ENCODE measurements around the gene TMEM201. TPM values are rescaled to one million over a fixed set of nuclear protein-coding genes. Genes with fewer than 3 reads are reported as not detected.

The TMEM201 gene
- total and polyA plus RNA-seq, 9 of the 15 experiments (the other 6 are each of a cell fraction or from before 2014, with no cell fraction given): 0.42 to 51.3 (median 7.4) TPM

DNA sequence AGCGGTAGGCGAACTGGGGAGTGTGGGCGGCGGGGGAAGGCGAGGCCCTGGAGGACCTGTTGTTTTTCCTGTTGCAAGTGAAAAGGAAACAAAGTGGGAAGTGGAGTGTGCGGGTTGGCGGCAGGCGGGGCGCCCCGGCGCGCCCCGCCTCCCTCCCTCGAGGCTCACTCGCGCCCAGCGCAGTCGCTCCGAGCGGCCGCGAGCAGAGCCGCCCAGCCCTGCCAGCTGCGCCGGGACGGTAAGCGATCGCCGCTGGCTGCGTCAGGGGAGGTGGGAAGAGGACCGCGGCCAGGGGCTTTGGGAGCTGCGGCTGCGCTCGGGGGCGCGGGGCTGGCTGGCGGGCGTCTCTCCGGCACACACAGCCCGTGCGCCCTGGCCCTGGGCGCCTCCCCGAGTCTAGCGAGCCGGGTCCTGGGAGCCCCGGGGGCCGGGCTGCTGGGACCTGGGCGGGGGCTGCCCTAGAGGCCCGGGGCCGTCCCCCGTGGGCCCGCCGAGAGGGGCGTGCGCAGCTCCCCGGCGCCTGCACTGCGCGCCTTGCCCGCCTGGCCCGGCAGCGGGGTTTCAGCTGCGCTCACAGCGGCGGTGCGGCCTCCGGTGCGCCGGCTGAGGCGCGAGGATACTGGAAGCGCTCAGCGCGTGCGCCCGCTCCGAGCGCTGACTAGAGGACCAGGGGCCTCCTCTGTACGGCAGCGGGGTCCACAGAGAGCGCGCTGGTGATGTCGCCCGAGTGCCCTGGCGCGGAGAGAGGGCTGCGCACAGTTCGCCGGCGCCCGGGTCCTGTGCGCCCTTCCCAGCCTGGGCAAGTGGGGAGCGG lies 63.1 kb downstream of the TMEM201 start, which contains the start of gene PIK3CD (continued):
- TF ChIP-seq HBP1 (CRISPR knock-in tag; IDR thresholded peaks at IDR 0.05) (no peak), XRCC3 (IDR thresholded peaks at IDR 0.05) (no peak), POLR2AphosphoS5 (IDR thresholded peaks at IDR 0.05; ENCODE audit: control insufficient read depth, insufficient read depth, low read depth, low read length) (no peak), ZFX (CRISPR knock-in tag; IDR thresholded peaks at IDR 0.05) (peak; percentile 83), ZNF699 (CRISPR knock-in tag; IDR thresholded peaks at IDR 0.05; ENCODE audit: insufficient replicate concordance) (no peak), POLR3A (IDR thresholded peaks at IDR 0.05; ENCODE audit: borderline replicate concordance, extremely low read depth, insufficient read depth, insufficient read length) (no peak), POLR2B (IDR thresholded peaks at IDR 0.05; ENCODE audit: low read depth, partially characterized antibody) (no peak), MAFK (IDR thresholded peaks at IDR 0.05; ENCODE audit: low read length) (no peak), FIP1L1 (IDR thresholded peaks at IDR 0.05; ENCODE audit: low read depth, low read length, poor library complexity, severe bottlenecking) (peak; percentile 25), HDAC8 (tag; IDR thresholded peaks at IDR 0.05) (no peak), ZNF280B (CRISPR knock-in tag; IDR thresholded peaks at IDR 0.05) (no peak), ESRRB (CRISPR knock-in tag; IDR thresholded peaks at IDR 0.05; ENCODE audit: borderline replicate concordance) (no peak), ZNF77 (CRISPR knock-in tag; IDR thresholded peaks at IDR 0.05) (no peak), FOXP1 (CRISPR knock-in tag; IDR thresholded peaks at IDR 0.05) (0 out of 2 replicates have a peak, but pooled peaks have one; percentile 40), ZKSCAN3 (CRISPR knock-in tag; IDR thresholded peaks at IDR 0.05) (no peak), POU5F1 (IDR thresholded peaks at IDR 0.05; ENCODE audit: borderline replicate concordance, low read depth, low read length, partially characterized antibody) (no peak), SMC3 (conservative IDR thresholded peaks at IDR 0.05; ENCODE audit: insufficient read depth, low read depth, low read length) (no peak), PHB (CRISPR knock-in tag; IDR thresholded peaks at IDR 0.05) (no peak), KAT7 (CRISPR knock-in tag; IDR thresholded peaks at IDR 0.05; ENCODE audit: borderline replicate concordance) (peak; percentile 30; the same call in 1 of the 2 replicates), SIRT6 (IDR thresholded peaks at IDR 0.05; ENCODE audit: low read depth, low read length) (no peak), L3MBTL2 (IDR thresholded peaks at IDR 0.05) (peak; percentile 74)
- TF ChIP-seq, protein P1, sequence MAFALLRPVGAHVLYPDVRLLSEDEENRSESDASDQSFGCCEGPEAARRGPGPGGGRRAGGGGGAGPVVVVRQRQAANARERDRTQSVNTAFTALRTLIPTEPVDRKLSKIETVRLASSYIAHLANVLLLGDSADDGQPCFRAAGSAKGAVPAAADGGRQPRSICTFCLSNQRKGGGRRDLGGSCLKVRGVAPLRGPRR (CRISPR knock-in tag; IDR thresholded peaks at IDR 0.05): no peak
- TF ChIP-seq, protein P2, sequence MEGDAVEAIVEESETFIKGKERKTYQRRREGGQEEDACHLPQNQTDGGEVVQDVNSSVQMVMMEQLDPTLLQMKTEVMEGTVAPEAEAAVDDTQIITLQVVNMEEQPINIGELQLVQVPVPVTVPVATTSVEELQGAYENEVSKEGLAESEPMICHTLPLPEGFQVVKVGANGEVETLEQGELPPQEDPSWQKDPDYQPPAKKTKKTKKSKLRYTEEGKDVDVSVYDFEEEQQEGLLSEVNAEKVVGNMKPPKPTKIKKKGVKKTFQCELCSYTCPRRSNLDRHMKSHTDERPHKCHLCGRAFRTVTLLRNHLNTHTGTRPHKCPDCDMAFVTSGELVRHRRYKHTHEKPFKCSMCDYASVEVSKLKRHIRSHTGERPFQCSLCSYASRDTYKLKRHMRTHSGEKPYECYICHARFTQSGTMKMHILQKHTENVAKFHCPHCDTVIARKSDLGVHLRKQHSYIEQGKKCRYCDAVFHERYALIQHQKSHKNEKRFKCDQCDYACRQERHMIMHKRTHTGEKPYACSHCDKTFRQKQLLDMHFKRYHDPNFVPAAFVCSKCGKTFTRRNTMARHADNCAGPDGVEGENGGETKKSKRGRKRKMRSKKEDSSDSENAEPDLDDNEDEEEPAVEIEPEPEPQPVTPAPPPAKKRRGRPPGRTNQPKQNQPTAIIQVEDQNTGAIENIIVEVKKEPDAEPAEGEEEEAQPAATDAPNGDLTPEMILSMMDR (IDR thresholded peaks at IDR 0.05 in 2 of 3, conservative IDR thresholded peaks at IDR 0.05 in 1 of 3; ENCODE audit: insufficient read depth in 2 of 3, low read depth in 1 of 3, low read length in 3 of 3): peak in 1 of 3 experiments; percentile 13; a peak in 1 of 6 replicates

All from K562 (cell line).